ENCODE results near the gene OR7G2.

- TF ChIP-seq, protein P1, sequence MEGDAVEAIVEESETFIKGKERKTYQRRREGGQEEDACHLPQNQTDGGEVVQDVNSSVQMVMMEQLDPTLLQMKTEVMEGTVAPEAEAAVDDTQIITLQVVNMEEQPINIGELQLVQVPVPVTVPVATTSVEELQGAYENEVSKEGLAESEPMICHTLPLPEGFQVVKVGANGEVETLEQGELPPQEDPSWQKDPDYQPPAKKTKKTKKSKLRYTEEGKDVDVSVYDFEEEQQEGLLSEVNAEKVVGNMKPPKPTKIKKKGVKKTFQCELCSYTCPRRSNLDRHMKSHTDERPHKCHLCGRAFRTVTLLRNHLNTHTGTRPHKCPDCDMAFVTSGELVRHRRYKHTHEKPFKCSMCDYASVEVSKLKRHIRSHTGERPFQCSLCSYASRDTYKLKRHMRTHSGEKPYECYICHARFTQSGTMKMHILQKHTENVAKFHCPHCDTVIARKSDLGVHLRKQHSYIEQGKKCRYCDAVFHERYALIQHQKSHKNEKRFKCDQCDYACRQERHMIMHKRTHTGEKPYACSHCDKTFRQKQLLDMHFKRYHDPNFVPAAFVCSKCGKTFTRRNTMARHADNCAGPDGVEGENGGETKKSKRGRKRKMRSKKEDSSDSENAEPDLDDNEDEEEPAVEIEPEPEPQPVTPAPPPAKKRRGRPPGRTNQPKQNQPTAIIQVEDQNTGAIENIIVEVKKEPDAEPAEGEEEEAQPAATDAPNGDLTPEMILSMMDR (IDR thresholded peaks at IDR 0.05; ENCODE audit: insufficient read depth, low read depth, low read length) = no peak
- no peak for TF ChIP-seq EZH2 (IDR thresholded peaks at IDR 0.05; ENCODE audit: insufficient read depth, low read length)
Measured at GRCh38 chr19:9144920-9145319, 37.6 kb upstream of the OR7G2 start.

All from astrocyte (in vitro differentiated cells and primary cell).